NCI-H2227 (cell line): Measurements from ENCODE around the gene IPO7.

Source experiments
- DNase-seq: peaks from one replicate; lab custom pipeline; 2025; ENCODE audit not compliant: unreplicated experiment; lab: John Stamatoyannopoulos, UW

IPO7 gene

DNA sequence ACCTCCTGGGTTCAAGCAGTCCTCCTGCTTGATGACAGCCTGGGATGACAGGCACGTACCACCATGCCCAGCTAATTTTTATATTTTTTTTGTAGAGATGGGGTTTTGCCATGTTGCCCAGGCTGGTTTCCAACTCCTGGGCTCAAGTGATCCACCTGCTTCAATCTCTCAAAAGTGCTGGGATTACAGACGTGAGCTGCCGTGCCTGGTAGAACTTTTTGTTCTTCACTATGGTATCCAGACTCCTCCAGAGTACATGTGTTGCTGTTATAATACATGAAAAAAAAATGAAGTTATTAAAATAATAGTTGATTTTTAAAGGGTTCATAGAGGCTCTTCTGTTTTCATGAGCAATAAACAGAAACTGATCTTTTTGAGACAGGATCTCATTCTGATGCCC is 105.9 kb downstream of the IPO7 start:
- DNase-seq, result no peak

- DNase-seq, result no peak
These were observed 109.0 kb downstream of the IPO7 start for GRCh38 chr11:9493492-9493891.

- no peak for DNase-seq
These were observed 109.9 kb downstream of the IPO7 start for GRCh38 chr11:9494316-9494715.

GRCh38 chr11:9495803-9496514 is 111.5 kb downstream of the IPO7 start:
- no peak for DNase-seq
